ENCODE results near the gene RNU1-3. TPM values are rescaled to one million over a fixed set of nuclear protein-coding genes. Genes with fewer than 3 reads are reported as not detected.
A peak's percentile ranks its signal among the peaks of the same experiment; 100 is the strongest.
"Not testable (repeated sequence)": the region's sequence is repeated elsewhere in the genome, so short reads cannot be mapped to it uniquely, and the experiment has no call there.

Gene RNU1-3
- total RNA-seq, 4 donors from 2014 or later = under 0.01 to 2,125 (median under 0.01) TPM

- H3K4me1 ChIP-seq; intact Hi-C loops (cut with DNase I; ENCODE audit: low total_unique reads); H3K9me3 ChIP-seq; H3K36me3 ChIP-seq; H3K27ac ChIP-seq; H3K4me3 ChIP-seq; H3K27me3 ChIP-seq: not testable (repeated sequence)
- DNase-seq = peak; percentile 15 to 16
Observed at GRCh38 chr1:16637941-16638778, 28.6 kb downstream of the RNU1-3 start.

DNA sequence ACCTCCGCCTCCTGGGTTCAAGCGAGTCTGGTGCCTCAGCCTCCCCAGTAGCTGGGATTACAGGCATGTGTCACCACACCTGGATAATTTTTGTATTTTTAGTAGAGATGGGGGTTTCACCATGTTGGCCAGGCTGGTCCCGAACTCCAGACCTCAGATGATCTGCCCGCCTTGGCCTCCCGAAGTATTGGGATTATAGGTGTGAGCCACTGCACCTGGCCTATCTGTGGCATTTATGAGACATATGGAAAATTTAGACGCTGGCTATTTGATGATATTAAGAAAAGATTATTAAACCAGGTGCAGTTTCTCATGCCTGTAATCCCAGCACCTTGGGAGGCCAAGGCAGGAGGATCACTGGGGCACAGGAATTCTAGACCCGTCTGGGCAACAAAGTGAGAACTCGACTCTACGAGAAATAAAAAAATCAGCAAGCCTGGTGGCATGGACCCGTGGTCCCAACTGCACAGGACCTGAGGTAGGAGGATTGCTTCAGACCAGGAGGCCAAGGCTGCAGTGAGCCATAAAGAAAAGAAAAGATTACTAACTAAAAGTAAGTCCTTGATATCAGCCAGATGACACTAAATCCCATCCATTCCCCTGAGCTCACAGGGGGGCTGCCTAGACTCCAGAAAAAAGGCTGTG is 30.1 kb downstream of the RNU1-3 start:
- H3K27ac ChIP-seq; H3K4me1 ChIP-seq; H3K4me3 ChIP-seq; intact Hi-C loops (cut with DNase I; ENCODE audit: low total_unique reads); H3K36me3 ChIP-seq; H3K9me3 ChIP-seq; H3K27me3 ChIP-seq: not testable (repeated sequence)
- TF ChIP-seq, protein P1, sequence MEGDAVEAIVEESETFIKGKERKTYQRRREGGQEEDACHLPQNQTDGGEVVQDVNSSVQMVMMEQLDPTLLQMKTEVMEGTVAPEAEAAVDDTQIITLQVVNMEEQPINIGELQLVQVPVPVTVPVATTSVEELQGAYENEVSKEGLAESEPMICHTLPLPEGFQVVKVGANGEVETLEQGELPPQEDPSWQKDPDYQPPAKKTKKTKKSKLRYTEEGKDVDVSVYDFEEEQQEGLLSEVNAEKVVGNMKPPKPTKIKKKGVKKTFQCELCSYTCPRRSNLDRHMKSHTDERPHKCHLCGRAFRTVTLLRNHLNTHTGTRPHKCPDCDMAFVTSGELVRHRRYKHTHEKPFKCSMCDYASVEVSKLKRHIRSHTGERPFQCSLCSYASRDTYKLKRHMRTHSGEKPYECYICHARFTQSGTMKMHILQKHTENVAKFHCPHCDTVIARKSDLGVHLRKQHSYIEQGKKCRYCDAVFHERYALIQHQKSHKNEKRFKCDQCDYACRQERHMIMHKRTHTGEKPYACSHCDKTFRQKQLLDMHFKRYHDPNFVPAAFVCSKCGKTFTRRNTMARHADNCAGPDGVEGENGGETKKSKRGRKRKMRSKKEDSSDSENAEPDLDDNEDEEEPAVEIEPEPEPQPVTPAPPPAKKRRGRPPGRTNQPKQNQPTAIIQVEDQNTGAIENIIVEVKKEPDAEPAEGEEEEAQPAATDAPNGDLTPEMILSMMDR (IDR thresholded peaks at IDR 0.05) = peak in 1 of 4 experiments; percentile 3
- DNase-seq = peak; percentile 12 to 14

DNA sequence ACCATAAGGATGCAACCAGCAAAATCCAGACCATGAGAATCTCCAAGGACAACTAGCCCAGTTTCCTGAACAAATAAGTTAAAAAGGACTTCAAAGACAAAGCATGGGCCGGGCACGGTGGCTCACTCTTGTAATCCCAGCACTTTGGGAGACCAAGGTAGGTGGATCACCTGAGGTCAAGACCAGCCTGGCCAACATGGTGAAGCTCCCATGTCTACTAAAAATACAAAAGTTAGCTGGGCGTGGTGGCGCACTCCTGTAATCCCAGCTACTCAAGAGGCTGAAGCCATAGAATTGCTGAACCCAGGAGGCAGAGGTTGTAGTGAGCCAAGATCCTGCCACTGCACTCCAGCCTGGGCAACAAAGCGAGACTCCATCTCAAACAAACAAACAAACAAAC is 30.8 kb downstream of the RNU1-3 start:
- H3K9me3 ChIP-seq; intact Hi-C loops (cut with DNase I; ENCODE audit: low total_unique reads); H3K27me3 ChIP-seq; H3K4me1 ChIP-seq; H3K4me3 ChIP-seq; H3K36me3 ChIP-seq; H3K27ac ChIP-seq: not testable (repeated sequence)
- peak; percentile 13 to 14 for DNase-seq

DNA sequence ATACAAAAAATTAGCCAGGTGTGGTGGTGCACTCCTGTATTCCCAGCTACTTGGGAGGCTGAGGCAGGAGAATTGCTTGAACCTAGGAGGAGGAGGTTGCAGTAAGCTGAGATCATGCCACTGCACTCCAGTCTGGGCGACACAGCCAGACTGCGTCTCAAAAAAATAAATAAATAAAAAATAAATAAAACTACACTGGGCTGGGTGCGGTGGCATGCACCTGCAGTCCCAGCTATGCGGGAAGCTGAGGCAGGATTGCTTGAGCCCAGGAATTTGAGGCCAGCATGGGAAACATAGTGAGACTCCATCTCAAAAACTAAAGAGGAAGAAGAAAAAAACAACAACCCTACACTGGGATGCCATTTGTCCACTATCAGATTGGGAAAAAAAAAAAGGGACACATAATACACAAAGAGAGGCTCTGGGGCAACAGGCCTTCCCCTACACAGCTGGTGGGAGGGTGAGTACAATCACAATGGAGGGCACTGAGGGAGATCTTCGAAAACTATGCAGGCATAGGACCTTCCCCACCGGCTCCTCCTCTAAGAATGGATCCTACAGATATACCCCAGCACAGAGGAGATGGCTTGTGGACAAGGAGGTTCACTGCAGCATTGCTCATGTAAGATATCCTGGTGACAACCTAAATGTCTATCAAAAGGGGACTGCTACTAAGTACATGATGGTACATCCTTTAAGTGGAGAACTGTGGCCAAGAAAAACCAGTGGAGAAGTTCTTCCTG is 33.0 kb downstream of the RNU1-3 start:
- intact Hi-C loops (cut with DNase I; ENCODE audit: low total_unique reads); H3K4me1 ChIP-seq; H3K27ac ChIP-seq; H3K9me3 ChIP-seq; H3K4me3 ChIP-seq; H3K27me3 ChIP-seq; H3K36me3 ChIP-seq: not testable (repeated sequence)
- DNase-seq = peak; percentile 12 to 15

DNA sequence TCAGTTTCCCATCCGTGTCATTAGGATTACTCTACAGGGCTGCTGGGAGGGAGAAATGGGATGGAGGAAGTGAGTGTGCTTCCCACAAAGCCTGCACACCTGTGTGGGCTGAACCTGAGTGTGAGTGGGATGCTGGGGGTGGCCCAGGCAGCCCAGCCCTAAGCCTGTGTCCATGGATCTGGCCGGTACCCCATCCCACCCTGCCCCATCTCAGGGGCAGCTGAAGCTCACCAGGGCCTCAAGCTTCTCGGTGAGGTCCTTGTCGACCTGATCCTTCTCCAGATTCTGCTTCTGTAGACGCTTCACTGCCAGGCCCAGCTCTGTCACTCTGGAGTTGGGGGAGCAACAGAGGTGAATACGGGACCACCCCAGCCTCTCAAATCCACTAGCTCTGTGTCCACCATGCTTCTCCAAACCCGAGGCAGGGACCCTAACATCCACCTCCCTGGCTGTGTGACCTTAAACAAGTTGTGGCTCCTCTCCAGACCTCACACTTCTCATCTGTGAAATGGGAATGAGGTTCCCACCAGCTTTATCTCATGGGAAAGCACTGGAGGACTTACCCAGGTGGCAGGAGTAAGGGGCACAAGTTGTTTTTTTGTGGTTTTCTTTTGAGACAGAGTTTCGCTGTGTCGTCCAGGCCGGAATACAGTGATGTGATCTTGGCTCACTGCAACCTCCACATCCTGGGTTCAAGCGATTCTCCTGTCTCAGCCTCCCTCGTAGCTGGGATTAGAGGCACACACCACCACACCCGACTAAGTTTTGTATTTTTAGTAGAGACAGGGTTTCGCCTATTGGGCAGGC is 34.5 kb downstream of the RNU1-3 start:
- H3K36me3 ChIP-seq; H3K9me3 ChIP-seq; intact Hi-C loops (cut with DNase I; ENCODE audit: low total_unique reads); H3K27me3 ChIP-seq; H3K27ac ChIP-seq; H3K4me1 ChIP-seq; H3K4me3 ChIP-seq: not testable (repeated sequence)
- DNase-seq = peak in 1 of 2 donors; percentile 12

DNA sequence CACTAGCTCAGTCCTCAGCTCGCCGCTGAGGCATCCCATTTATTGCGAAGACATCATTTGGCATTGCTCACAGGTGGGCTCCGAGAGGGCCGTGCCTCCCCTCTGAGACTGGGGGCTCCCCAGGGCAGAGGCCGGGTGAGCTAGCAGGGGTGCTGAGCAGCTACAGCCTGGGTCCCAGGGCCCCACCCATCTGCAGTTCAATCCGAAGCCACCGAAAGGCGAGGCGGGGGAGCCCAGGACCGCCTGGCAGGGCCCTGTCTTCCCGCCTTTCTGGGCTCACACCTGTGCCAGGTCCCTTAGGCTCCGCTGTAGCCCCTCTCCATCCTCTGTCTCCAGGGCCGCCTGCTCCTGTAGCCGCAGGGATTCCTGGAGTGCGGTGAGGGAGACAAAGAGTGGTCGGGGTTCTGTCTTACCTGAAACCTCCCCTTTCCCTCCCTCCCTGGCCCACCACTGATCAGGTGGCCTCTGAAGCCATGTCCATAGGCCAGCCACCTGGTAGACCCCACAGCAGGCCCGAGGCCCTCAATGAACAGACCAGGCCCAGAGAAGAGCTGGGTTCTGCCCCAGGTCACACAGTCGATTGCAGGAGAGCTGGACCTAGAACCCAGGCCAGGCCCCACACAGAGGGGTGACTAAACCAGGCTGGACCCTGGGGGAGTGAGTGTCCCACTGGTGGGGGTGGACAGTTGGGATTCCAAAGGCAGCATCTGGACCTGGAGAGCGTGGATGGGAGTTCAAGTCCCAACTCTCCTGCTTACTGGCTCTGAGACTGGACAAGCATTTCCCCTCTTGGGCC is 35.3 kb downstream of the RNU1-3 start:
- H3K27me3 ChIP-seq = no peaks in the 10 kb centered on the region
- H3K36me3 ChIP-seq = no peaks in the 10 kb centered on the region
- TF ChIP-seq, protein P1 (IDR thresholded peaks at IDR 0.05) = no peak
- TF ChIP-seq POLR2A (IDR thresholded peaks at IDR 0.05) = no peak
- no peaks in the 10 kb centered on the region for H3K4me1 ChIP-seq
- no peak overlapping the region for H3K27ac ChIP-seq
- no peaks in the 10 kb centered on the region for H3K9me3 ChIP-seq
- intact Hi-C loops (cut with DNase I; ENCODE audit: low total_unique reads) = no loop called here
- no peak overlapping the region for H3K4me3 ChIP-seq
- peak; percentile 20 to 40 for DNase-seq

All from uterus (tissue), 4 donors.